H1 (cell line): Measurements from ENCODE around the gene LRRC4C. TPM values are rescaled to one million over a fixed set of nuclear protein-coding genes. Genes with fewer than 3 reads are reported as not detected.

Experiments
- BACH1 ChIP-seq: IDR thresholded peaks from 2 replicates; pipeline ENCODE4 v1.6.1; 2012; ENCODE audit warnings: low read length, improper control_type of control experiment
- CBX5 ChIP-seq: fragments of 300-800, 300-1000 bp; sonication (generic); IDR thresholded peaks from 2 replicates; pipeline ENCODE4 v1.7.1; 2016; ENCODE audit warnings: antibody characterized with exemption, low read length, low read depth
- EGR1 ChIP-seq: IDR thresholded peaks from 2 replicates; pipeline ENCODE4 v1.6.1; 2011; ENCODE audit warnings: low read depth, low read length, borderline replicate concordance
- NRF1 ChIP-seq: IDR thresholded peaks from 2 replicates; pipeline ENCODE4 v1.6.1; 2011; ENCODE audit warnings: mild to moderate bottlenecking, low read depth, low read length, improper control_type of control experiment
- RAD21 ChIP-seq, 2 experiments: IDR thresholded peaks in 1 of 2; conservative IDR thresholded peaks in 1 of 2; 2 replicates each; pipeline ENCODE4 v1.6.1; 2011; ENCODE audit warnings: low read depth in 2 of 2, low read length in 2 of 2, improper control_type of control experiment in 1 of 2, inconsistent platforms in 1 of 2, mild to moderate bottlenecking in 1 of 2, moderate library complexity in 1 of 2
- RNF2 ChIP-seq: fragments of 200-900, 300-1000 bp; sonication (generic); IDR thresholded peaks from 2 replicates; pipeline ENCODE4 v1.7.1; 2016; ENCODE audit warnings: borderline replicate concordance, low read depth, mild to moderate bottlenecking, antibody characterized with exemption, low read length; ENCODE audit not compliant: poor library complexity, severe bottlenecking; ENCODE audit errors: missing control alignments
- SIX5 ChIP-seq: IDR thresholded peaks from 2 replicates; pipeline ENCODE4 v1.6.1; 2011; ENCODE audit warnings: mild to moderate bottlenecking, low read depth, low read length
- TCF12 ChIP-seq: IDR thresholded peaks from 2 replicates; pipeline ENCODE4 v1.6.1; 2011; ENCODE audit warnings: low read depth, mild to moderate bottlenecking, low read length
- YY1 ChIP-seq: IDR thresholded peaks from 2 replicates; pipeline ENCODE4 v1.6.1; 2011; ENCODE audit warnings: low read depth, mild to moderate bottlenecking, low read length
- polyA plus RNA-seq, 7 experiments: library from polyadenylated mRNA; depleted of rRNA in 3 of 7; stranded (reverse) in 5 of 7; unstranded in 2 of 7; fragments of >200 nt in 5 of 7; fragments of 200-250 nt in 2 of 7; gene quantifications; 1 replicate in 5 of 7; 2 replicates in 1 of 7; 4 replicates in 1 of 7; pipeline versions ENCODE4 v1.2.1 to v1.2.3, GENCODE V29; 2011 to 2013; ENCODE audit warnings: missing spikeins in 2 of 7, mixed read lengths in 2 of 7
- total RNA-seq: library from RNA; stranded (reverse); fragmentation: NEBNext Ultra II Directional; extraction: Animal tissue kit (Norgen Biotek cat#: 25700); gene quantifications from 2 replicates; pipeline ENCODE4 v1.2.1, GENCODE V29; 2021
- TF ChIP-seq, protein P1 (sequence below): fragments of 300-600 bp; sonication (generic); IDR thresholded peaks from 2 replicates; pipeline ENCODE4 v1.7.1; 2012; ENCODE audit warnings: low read length, moderate library complexity, mild to moderate bottlenecking, inconsistent platforms; ENCODE audit not compliant: insufficient replicate concordance

LRRC4C gene
- total and polyA plus RNA-seq, 2 of the 8 experiments (the other 6 are each of a cell fraction or from before 2014, with no cell fraction given): 0.23 to 2.2 TPM

DNA sequence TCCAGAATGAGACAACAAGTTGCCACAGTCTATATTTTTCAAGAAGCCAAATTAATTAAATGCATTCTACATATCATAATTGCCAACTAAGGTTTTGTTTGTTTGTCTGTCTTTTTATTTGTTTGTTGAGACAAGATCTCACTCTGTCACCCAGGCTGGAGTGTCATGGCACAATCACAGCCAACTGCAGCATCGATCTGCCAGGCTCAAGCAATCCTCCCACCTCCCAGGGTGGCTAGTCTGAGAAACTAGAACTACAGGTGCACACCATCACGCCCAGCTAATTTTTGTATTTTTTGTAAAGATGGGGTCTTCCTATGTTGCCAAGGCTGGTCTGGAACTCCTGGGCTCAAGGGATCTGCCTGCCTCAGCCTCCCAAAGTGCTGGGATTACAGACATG is 140.0 kb downstream of the LRRC4C start (continued):
- TF ChIP-seq, protein P1, sequence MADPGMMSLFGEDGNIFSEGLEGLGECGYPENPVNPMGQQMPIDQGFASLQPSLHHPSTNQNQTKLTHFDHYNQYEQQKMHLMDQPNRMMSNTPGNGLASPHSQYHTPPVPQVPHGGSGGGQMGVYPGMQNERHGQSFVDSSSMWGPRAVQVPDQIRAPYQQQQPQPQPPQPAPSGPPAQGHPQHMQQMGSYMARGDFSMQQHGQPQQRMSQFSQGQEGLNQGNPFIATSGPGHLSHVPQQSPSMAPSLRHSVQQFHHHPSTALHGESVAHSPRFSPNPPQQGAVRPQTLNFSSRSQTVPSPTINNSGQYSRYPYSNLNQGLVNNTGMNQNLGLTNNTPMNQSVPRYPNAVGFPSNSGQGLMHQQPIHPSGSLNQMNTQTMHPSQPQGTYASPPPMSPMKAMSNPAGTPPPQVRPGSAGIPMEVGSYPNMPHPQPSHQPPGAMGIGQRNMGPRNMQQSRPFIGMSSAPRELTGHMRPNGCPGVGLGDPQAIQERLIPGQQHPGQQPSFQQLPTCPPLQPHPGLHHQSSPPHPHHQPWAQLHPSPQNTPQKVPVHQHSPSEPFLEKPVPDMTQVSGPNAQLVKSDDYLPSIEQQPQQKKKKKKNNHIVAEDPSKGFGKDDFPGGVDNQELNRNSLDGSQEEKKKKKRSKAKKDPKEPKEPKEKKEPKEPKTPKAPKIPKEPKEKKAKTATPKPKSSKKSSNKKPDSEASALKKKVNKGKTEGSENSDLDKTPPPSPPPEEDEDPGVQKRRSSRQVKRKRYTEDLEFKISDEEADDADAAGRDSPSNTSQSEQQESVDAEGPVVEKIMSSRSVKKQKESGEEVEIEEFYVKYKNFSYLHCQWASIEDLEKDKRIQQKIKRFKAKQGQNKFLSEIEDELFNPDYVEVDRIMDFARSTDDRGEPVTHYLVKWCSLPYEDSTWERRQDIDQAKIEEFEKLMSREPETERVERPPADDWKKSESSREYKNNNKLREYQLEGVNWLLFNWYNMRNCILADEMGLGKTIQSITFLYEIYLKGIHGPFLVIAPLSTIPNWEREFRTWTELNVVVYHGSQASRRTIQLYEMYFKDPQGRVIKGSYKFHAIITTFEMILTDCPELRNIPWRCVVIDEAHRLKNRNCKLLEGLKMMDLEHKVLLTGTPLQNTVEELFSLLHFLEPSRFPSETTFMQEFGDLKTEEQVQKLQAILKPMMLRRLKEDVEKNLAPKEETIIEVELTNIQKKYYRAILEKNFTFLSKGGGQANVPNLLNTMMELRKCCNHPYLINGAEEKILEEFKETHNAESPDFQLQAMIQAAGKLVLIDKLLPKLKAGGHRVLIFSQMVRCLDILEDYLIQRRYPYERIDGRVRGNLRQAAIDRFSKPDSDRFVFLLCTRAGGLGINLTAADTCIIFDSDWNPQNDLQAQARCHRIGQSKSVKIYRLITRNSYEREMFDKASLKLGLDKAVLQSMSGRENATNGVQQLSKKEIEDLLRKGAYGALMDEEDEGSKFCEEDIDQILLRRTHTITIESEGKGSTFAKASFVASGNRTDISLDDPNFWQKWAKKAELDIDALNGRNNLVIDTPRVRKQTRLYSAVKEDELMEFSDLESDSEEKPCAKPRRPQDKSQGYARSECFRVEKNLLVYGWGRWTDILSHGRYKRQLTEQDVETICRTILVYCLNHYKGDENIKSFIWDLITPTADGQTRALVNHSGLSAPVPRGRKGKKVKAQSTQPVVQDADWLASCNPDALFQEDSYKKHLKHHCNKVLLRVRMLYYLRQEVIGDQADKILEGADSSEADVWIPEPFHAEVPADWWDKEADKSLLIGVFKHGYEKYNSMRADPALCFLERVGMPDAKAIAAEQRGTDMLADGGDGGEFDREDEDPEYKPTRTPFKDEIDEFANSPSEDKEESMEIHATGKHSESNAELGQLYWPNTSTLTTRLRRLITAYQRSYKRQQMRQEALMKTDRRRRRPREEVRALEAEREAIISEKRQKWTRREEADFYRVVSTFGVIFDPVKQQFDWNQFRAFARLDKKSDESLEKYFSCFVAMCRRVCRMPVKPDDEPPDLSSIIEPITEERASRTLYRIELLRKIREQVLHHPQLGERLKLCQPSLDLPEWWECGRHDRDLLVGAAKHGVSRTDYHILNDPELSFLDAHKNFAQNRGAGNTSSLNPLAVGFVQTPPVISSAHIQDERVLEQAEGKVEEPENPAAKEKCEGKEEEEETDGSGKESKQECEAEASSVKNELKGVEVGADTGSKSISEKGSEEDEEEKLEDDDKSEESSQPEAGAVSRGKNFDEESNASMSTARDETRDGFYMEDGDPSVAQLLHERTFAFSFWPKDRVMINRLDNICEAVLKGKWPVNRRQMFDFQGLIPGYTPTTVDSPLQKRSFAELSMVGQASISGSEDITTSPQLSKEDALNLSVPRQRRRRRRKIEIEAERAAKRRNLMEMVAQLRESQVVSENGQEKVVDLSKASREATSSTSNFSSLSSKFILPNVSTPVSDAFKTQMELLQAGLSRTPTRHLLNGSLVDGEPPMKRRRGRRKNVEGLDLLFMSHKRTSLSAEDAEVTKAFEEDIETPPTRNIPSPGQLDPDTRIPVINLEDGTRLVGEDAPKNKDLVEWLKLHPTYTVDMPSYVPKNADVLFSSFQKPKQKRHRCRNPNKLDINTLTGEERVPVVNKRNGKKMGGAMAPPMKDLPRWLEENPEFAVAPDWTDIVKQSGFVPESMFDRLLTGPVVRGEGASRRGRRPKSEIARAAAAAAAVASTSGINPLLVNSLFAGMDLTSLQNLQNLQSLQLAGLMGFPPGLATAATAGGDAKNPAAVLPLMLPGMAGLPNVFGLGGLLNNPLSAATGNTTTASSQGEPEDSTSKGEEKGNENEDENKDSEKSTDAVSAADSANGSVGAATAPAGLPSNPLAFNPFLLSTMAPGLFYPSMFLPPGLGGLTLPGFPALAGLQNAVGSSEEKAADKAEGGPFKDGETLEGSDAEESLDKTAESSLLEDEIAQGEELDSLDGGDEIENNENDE: no peak
- TF ChIP-seq TCF12 (no peak), CBX5 (no peak), YY1 (no peak), EGR1 (no peak), BACH1 (no peak), RAD21 (IDR thresholded peaks at IDR 0.05 in 1 of 2, conservative IDR thresholded peaks at IDR 0.05 in 1 of 2; ENCODE audit: low read depth in 2 of 2, low read length in 2 of 2) (no peak), RNF2 (no peak), NRF1 (no peak), SIX5 (no peak)
